HepG2 (cell line): ENCODE data around the gene TRIM8. TPM values are rescaled to one million over a fixed set of nuclear protein-coding genes. Genes with fewer than 3 reads are reported as not detected.

Experiments used
- ATAC-seq: fragments of 200-7000 bp; cut with Tn5 transposase; 3 replicates; pipeline ENCODE4 v1.9.1; 2020; ENCODE audit warnings: mild to moderate bottlenecking, moderate library complexity
- BruUV-seq: library from RNA; stranded (reverse); fragments of 400-500 nt; replicated peaks from 2 replicates; lab custom pipeline; 2021; lab: Mats Ljungman, UMichigan
- CTCF ChIA-PET: fragments of 300-600 bp; formaldehyde crosslinking; extraction: SDS; loops from one replicate; lab custom pipeline; 2021; ENCODE audit warnings: low total read pairs, inconsistent platforms, low intra/inter-chr PET ratio; lab: Yijun Ruan, JAX
- POLR2A ChIA-PET: fragments of 350-600 bp; sonication (Branson Sonifier 250); formaldehyde crosslinking; loops from one replicate; lab custom pipeline; 2020; ENCODE audit warnings: antibody characterized with exemption, inconsistent platforms; lab: Yijun Ruan, JAX
- DNase-seq: peaks from one replicate; pipeline ENCODE4 v3.0.0-alpha.2; 2015; ENCODE audit warnings: low spot score
- FAIRE-seq: peaks from 3 replicates; lab custom pipeline; 2011; peaks lifted over from hg19 to GRCh38; lab: Jason Lieb, UNC
- H2AFZ ChIP-seq: one replicate; pipeline ENCODE4 v1.6.1; 2011; ENCODE audit warnings: low read length, inconsistent platforms
- H3K27ac ChIP-seq: fragments of 300-600 bp; 3 replicates; pipeline ENCODE4 v1.8.0; 2011; ENCODE audit warnings: mixed run types, mild to moderate bottlenecking, mixed read lengths, low read length, inconsistent platforms; ENCODE audit not compliant: insufficient read depth; ENCODE audit errors: extremely low read length
- H3K27me3 ChIP-seq, 2 experiments: fragments of 200-600 bp in 1 of 2; 2 replicates in 1 of 2; 3 replicates in 1 of 2; pipeline versions ENCODE4 v1.6.0 to v1.8.0; 2011; ENCODE audit warnings: low read length in 2 of 2, mild to moderate bottlenecking in 2 of 2, moderate library complexity in 2 of 2, inconsistent platforms in 1 of 2; ENCODE audit not compliant: insufficient read depth in 2 of 2, control insufficient read depth in 1 of 2
- H3K36me3 ChIP-seq, 2 experiments: fragments of 200-600 bp in 1 of 2; replicated peaks in 1 of 2; 2 replicates in 1 of 2; 3 replicates in 1 of 2; pipeline versions ENCODE4 v1.5.1 to v1.8.0; 2011; ENCODE audit warnings: low read length in 2 of 2, inconsistent platforms in 1 of 2; ENCODE audit not compliant: insufficient read depth in 2 of 2, control insufficient read depth in 1 of 2
- H3K4me1 ChIP-seq: 2 replicates; pipeline ENCODE4 v1.5.1; 2012; ENCODE audit warnings: low read length, inconsistent platforms; ENCODE audit not compliant: insufficient read depth
- H3K4me2 ChIP-seq: 2 replicates; pipeline ENCODE4 v1.6.0; 2011; ENCODE audit warnings: low read depth, low read length, inconsistent platforms
- H3K4me3 ChIP-seq, 3 experiments: fragments of 200-600 bp in 1 of 3; sonication (generic), shearing (Covaris generic) in 1 of 3; replicated peaks in 1 of 3; 2 replicates each; pipeline ENCODE4 v1.5.1; 2011 to 2016; ENCODE audit warnings: low read length in 3 of 3, inconsistent platforms in 2 of 3, low read depth in 2 of 3, mild to moderate bottlenecking in 2 of 3, control low read depth in 1 of 3, mixed read lengths in 1 of 3; ENCODE audit not compliant: insufficient read depth in 1 of 3
- H3K79me2 ChIP-seq: one replicate; pipeline ENCODE4 v1.6.1; 2011; ENCODE audit warnings: low read length, inconsistent platforms; ENCODE audit not compliant: insufficient read depth
- H3K9ac ChIP-seq: 2 replicates; pipeline ENCODE4 v1.6.0; 2011; ENCODE audit warnings: mild to moderate bottlenecking, low read depth, low read length, inconsistent platforms; ENCODE audit not compliant: insufficient read depth
- H3K9me3 ChIP-seq: 2 replicates; pipeline ENCODE4 v1.5.1; 2012; ENCODE audit warnings: mild to moderate bottlenecking, low read length
- H4K20me1 ChIP-seq: 2 replicates; pipeline ENCODE4 v1.6.0; 2011; ENCODE audit warnings: inconsistent platforms, mild to moderate bottlenecking, low read length, moderate library complexity; ENCODE audit not compliant: insufficient read depth
- FIP1L1 ChIP-seq: fragments of 200-400 bp; formaldehyde crosslinking; IDR thresholded peaks from 2 replicates; pipeline ENCODE4 v1.6.1; 2018; ENCODE audit warnings: low read depth, mild to moderate bottlenecking, low read length, moderate library complexity, borderline replicate concordance; ENCODE audit not compliant: insufficient read depth
- GATAD2A ChIP-seq: IDR thresholded peaks from 2 replicates; pipeline ENCODE4 v1.6.1; 2016
- JUND ChIP-seq: sonication (generic); formaldehyde crosslinking; IDR thresholded peaks from 2 replicates; pipeline ENCODE4 v1.8.0; 2022; ENCODE audit warnings: mild to moderate bottlenecking, missing genetic modification reagents
- KDM4B ChIP-seq: sonication (generic); formaldehyde crosslinking; IDR thresholded peaks from 2 replicates; pipeline ENCODE4 v1.4.0; 2020; ENCODE audit warnings: missing genetic modification reagents
- NONO ChIP-seq, 2 experiments: fragments of 450-650 bp in 1 of 2; sonication (generic) in 1 of 2; formaldehyde crosslinking in 1 of 2; IDR thresholded peaks in 1 of 2; conservative IDR thresholded peaks in 1 of 2; 2 replicates each; pipeline versions ENCODE4 v1.6.1 to v1.8.0; 2017 to 2022; ENCODE audit warnings: mild to moderate bottlenecking in 1 of 2, missing genetic modification reagents in 1 of 2, moderate library complexity in 1 of 2
- SMAD9 ChIP-seq: sonication (generic); formaldehyde crosslinking; IDR thresholded peaks from 2 replicates; pipeline ENCODE4 v1.5.1; 2020; ENCODE audit warnings: mild to moderate bottlenecking, missing genetic modification reagents
- ZNF280B ChIP-seq: sonication (generic); formaldehyde crosslinking; IDR thresholded peaks from 2 replicates; pipeline ENCODE4 v1.5.0; 2020; ENCODE audit warnings: missing genetic modification reagents, mild to moderate bottlenecking, borderline replicate concordance
- ZNF501 ChIP-seq: sonication (generic); formaldehyde crosslinking; IDR thresholded peaks from 2 replicates; pipeline ENCODE4 v1.5.1; 2020; ENCODE audit warnings: mild to moderate bottlenecking, moderate library complexity, missing genetic modification reagents
- ZNF512 ChIP-seq: sonication (generic); formaldehyde crosslinking; IDR thresholded peaks from 2 replicates; pipeline ENCODE4 v1.4.0; 2020; ENCODE audit warnings: mild to moderate bottlenecking, missing genetic modification reagents
- WGBS: methylation state at CpG from one replicate; pipeline ENCODE4 v1.1.6; 2017; ENCODE audit warnings: low lambda C conversion rate; 5-methylcytosine and 5-hydroxymethylcytosine counted together
- in situ Hi-C: cut with HindIII; loops from 2 replicates; pipeline ENCODE4 v1.10.0; 2017; ENCODE audit warnings: low pct_unique_long_range_greater_than_20kb; ENCODE audit not compliant: extremely low pct_ligation_motif_present
- intact Hi-C: fragments of 100-400 bp; cut with micrococcal nuclease; formaldehyde crosslinking; loops from one replicate; pipeline ENCODE4 v1.10.0; 2022; ENCODE audit not compliant: unreplicated experiment
- polyA plus RNA-seq, 8 experiments: library from polyadenylated mRNA; depleted of rRNA in 3 of 8; stranded (reverse) in 7 of 8; unstranded in 1 of 8; fragments of >200 nt; fragmentation: Illumina TruSeq in 4 of 8; extraction: Trizol in 4 of 8; gene quantifications; 2 replicates each; pipeline versions ENCODE4 v1.2.1 to v1.2.3, GENCODE V29; 2011 to 2016; ENCODE audit warnings: low read depth in 4 of 8, missing spikeins in 1 of 8, mixed read lengths in 1 of 8; ENCODE audit not compliant: insufficient read depth in 1 of 8
- total RNA-seq, 5 experiments: library from RNA; depleted of rRNA; stranded (reverse); fragments of >200 nt; fragmentation: Illumina TruSeq; extraction: Trizol; gene quantifications; 2 replicates each; pipeline ENCODE4 v1.2.3, GENCODE V29; 2016; ENCODE audit warnings: low read depth in 1 of 5

The TRIM8 gene
- total and polyA plus RNA-seq, 2 of the 13 experiments (the other 11 are each of a cell fraction or from before 2014, with no cell fraction given): 38.9 to 66.5 TPM

GRCh38 chr10:102613286-102613685 is 31.0 kb upstream of the TRIM8 start (continued):
- TF ChIP-seq ZNF280B (no peak), NONO (IDR thresholded peaks at IDR 0.05) (no peak), NONO (CRISPR knock-in tag; conservative IDR thresholded peaks at IDR 0.05) (no peak), SMAD9 (CRISPR knock-in tag) (no peak)

GRCh38 chr10:102613785-102614184 is 30.5 kb upstream of the TRIM8 start:
- ChIA-PET POLR2A (no interaction called here), CTCF (no interaction called here)

More at GRCh38 chr10:102613785-102614184, 30.5 kb upstream of the TRIM8 start:
- H3K4me1 ChIP-seq: peaks cover 17% of the 10 kb centered on the region; the same call in 1 of the 2 replicates
- no peak overlapping the region for H3K4me2 ChIP-seq
- FAIRE-seq (no peak), DNase-seq (no peak), ATAC-seq (no peak)
- 96% methylated on average over 5 of the region's 8 CpGs for WGBS
- no peaks in the 10 kb centered on the region for H4K20me1 ChIP-seq
- H2AFZ ChIP-seq: no peak overlapping the region
- no TSS peak for BruUV-seq
- no peaks in the 10 kb centered on the region for H3K79me2 ChIP-seq
- no peak overlapping the region for H3K9ac ChIP-seq
- no peak overlapping the region for H3K27ac ChIP-seq
- H3K4me3 ChIP-seq: no peak overlapping the region
- in situ Hi-C loops (no loop called here), intact Hi-C loops (no loop called here)
- H3K9me3 ChIP-seq: no peaks in the 10 kb centered on the region
- TF ChIP-seq KDM4B: no peak
- no peak for TF ChIP-seq FIP1L1
- no peak for TF ChIP-seq ZNF501 (CRISPR knock-in tag)
- TF ChIP-seq ZNF512: no peak
- TF ChIP-seq JUND: no peak
- no peak for TF ChIP-seq GATAD2A
- peaks cover 9 to 22% of the 10 kb centered on the region in 2 experiments; a peak in 4 of 5 replicates for H3K36me3 ChIP-seq
- H3K27me3 ChIP-seq: no peaks in the 10 kb centered on the region
